OCI-LY3 (cell line): ENCODE measurements around the gene KCNIP1.

Source experiments
- CTCF ChIP-seq: fragments of 200-600, 300-600 bp; sonication (generic); IDR thresholded peaks from 2 replicates; pipeline ENCODE4 v1.5.1; 2014; ENCODE audit warnings: antibody characterized with exemption, low read length, low read depth
- EZH2phosphoT487 ChIP-seq: fragments of 200-600 bp; shearing (Covaris generic); IDR thresholded peaks from 2 replicates; pipeline ENCODE4 v1.6.1; 2018; ENCODE audit warnings: antibody characterized with exemption, mixed run types, low read depth

- TF ChIP-seq CTCF (no peak), EZH2phosphoT487 (no peak)
These were observed 269.5 kb downstream of the KCNIP1 start for GRCh38 chr5:170773024-170773985.
